ENCODE data around the gene OCLN. TPM values are rescaled to one million over a fixed set of nuclear protein-coding genes. Genes with fewer than 3 reads are reported as not detected.
"Not testable (repeated sequence)": the region's sequence is repeated elsewhere in the genome, so short reads cannot be mapped to it uniquely, and the experiment has no call there.

OCLN gene
- total RNA-seq, 1 experiment from 2014 or later = 35.4 TPM

DNA sequence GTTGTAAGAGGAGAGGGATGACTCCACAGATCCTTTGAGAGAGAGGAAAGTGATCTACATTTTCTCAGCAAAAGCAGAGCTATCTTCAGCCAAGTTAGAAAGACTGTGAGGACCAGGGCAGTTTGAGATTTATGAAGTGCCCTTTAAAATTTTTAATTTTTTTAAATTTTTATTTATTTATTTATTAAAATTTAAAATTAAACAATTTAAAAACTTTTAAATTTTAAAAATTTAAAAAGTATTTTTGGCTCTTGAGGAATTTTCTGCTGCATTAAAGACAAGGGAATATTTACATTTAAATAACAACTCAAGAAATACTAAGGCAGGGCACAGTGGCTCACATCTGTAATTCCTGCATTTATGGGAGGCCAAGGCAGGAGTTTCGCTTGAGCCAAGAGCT is 30.4 kb upstream of the OCLN start:
- no peak overlapping the region for H3K4me3 ChIP-seq (ENCODE audit: low read length)
- no peak overlapping the region for H2AFZ ChIP-seq (ENCODE audit: low read length)
- intact Hi-C loops (cut with micrococcal nuclease) = no loop called here
- ChIA-PET CTCF (no interaction called here), POLR2A (ENCODE audit: unreplicated experiment) (no interaction called here)
- TF ChIP-seq EZH2phosphoT487 (IDR thresholded peaks at IDR 0.05; ENCODE audit: borderline replicate concordance, low read length) (no peak), CTCF (conservative IDR thresholded peaks at IDR 0.05; ENCODE audit: low read depth, low read length) (no peak), EZH2 (IDR thresholded peaks at IDR 0.05; ENCODE audit: low read length, unreplicated experiment) (no peak)
- no TSS peak for BruUV-seq (replicated peaks)
- no peaks in the 10 kb centered on the region for H3K9me3 ChIP-seq (ENCODE audit: low read length)
- no peak overlapping the region for H3K9ac ChIP-seq (ENCODE audit: low read length)
- no peaks in the 10 kb centered on the region for H3F3A ChIP-seq (ENCODE audit: low read length, unreplicated experiment)
- H3K27ac ChIP-seq (ENCODE audit: low read length) = no peak overlapping the region
- no peaks in the 10 kb centered on the region for H3K4me1 ChIP-seq (ENCODE audit: insufficient read depth, low read length)
- H3K36me3 ChIP-seq (ENCODE audit: low read depth, low read length) = no peaks in the 10 kb centered on the region
- H3K9me2 ChIP-seq (replicated peaks; ENCODE audit: low read length) = no peaks in the 10 kb centered on the region
- no peak for DNase-seq
- H4K20me1 ChIP-seq (ENCODE audit: low read length) = no peaks in the 10 kb centered on the region
- no peak overlapping the region for H3K4me2 ChIP-seq (ENCODE audit: low read length)
- no peak for ATAC-seq
- no peaks in the 10 kb centered on the region for H3K79me2 ChIP-seq (ENCODE audit: low read length)
- H3K27me3 ChIP-seq (ENCODE audit: low read length) = no peaks in the 10 kb centered on the region

DNA sequence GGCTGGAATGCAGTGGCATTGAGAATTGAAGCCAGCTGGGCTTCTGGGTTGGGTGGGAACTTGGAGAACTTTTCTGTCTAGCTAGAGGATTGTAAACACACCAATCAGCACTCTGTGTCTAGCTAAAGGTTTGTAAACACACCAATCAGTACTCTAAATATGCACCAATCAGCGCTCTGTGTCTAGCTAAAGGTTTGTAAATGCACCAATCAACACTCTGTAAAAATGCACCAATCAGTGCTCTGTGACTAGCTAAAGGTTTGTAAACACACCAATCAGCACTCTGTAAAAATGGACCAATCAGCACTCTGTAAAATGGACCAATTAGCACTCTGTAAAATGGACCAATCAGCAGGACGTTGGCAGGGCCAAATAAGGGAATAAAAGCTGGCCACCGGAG is 26.2 kb upstream of the OCLN start:
- H3F3A ChIP-seq (ENCODE audit: low read length, unreplicated experiment); H2AFZ ChIP-seq (ENCODE audit: low read length); H3K9ac ChIP-seq (ENCODE audit: low read length); H3K4me3 ChIP-seq (ENCODE audit: low read length); CTCF ChIA-PET; H3K79me2 ChIP-seq (ENCODE audit: low read length); DNase-seq; H3K27me3 ChIP-seq (ENCODE audit: low read length); ATAC-seq; BruUV-seq (replicated peaks); H3K4me1 ChIP-seq (ENCODE audit: insufficient read depth, low read length); H3K36me3 ChIP-seq (ENCODE audit: low read depth, low read length); H3K9me3 ChIP-seq (ENCODE audit: low read length); intact Hi-C loops (cut with micrococcal nuclease); H3K4me2 ChIP-seq (ENCODE audit: low read length); POLR2A ChIA-PET (ENCODE audit: unreplicated experiment); H3K27ac ChIP-seq (ENCODE audit: low read length); H3K9me2 ChIP-seq (replicated peaks; ENCODE audit: low read length); H4K20me1 ChIP-seq (ENCODE audit: low read length): not testable (repeated sequence)

- Histone ChIP-seq H4K20me1 (ENCODE audit: low read length) (no peaks in the 10 kb centered on the region), H3K4me1 (ENCODE audit: insufficient read depth, low read length) (no peaks in the 10 kb centered on the region), H3K9me2 (replicated peaks; ENCODE audit: low read length) (no peaks in the 10 kb centered on the region), H2AFZ (ENCODE audit: low read length) (no peak overlapping the region), H3K27ac (ENCODE audit: low read length) (no peak overlapping the region), H3K4me2 (ENCODE audit: low read length) (no peak overlapping the region), H3F3A (ENCODE audit: low read length, unreplicated experiment) (no peaks in the 10 kb centered on the region), H3K9me3 (ENCODE audit: low read length) (no peaks in the 10 kb centered on the region), H3K27me3 (ENCODE audit: low read length) (no peaks in the 10 kb centered on the region), H3K36me3 (ENCODE audit: low read depth, low read length) (no peaks in the 10 kb centered on the region), H3K9ac (ENCODE audit: low read length) (no peak overlapping the region), H3K79me2 (ENCODE audit: low read length) (no peaks in the 10 kb centered on the region), H3K4me3 (ENCODE audit: low read length) (no peak overlapping the region)
- TF ChIP-seq EZH2 (IDR thresholded peaks at IDR 0.05; ENCODE audit: low read length, unreplicated experiment) (no peak), EZH2phosphoT487 (IDR thresholded peaks at IDR 0.05; ENCODE audit: borderline replicate concordance, low read length) (no peak), CTCF (conservative IDR thresholded peaks at IDR 0.05; ENCODE audit: low read depth, low read length) (no peak)
- CTCF ChIA-PET = no interaction called here
- intact Hi-C loops (cut with micrococcal nuclease) = no loop called here
- no TSS peak for BruUV-seq (replicated peaks)
- ATAC-seq (no peak), DNase-seq (no peak)
- POLR2A ChIA-PET (ENCODE audit: unreplicated experiment) = no interaction called here
These were observed 25.0 kb upstream of the OCLN start for GRCh38 chr5:69467442-69468225.

Measured in PC-3 (cell line).